Erythroblast (primary cell): Measurements from ENCODE around the gene TM9SF4.

Experiments used
- GATA1 ChIP-seq: IDR thresholded peaks from 2 replicates; pipeline ENCODE4 v1.6.1; 2011; ENCODE audit warnings: low read depth, mild to moderate bottlenecking, control low read depth, low read length, moderate library complexity
- POLR2A ChIP-seq: IDR thresholded peaks from 2 replicates; pipeline ENCODE4 v1.6.1; 2011; ENCODE audit warnings: mild to moderate bottlenecking, low read length

- TF ChIP-seq POLR2A (no peak), GATA1 (no peak)
Observed at GRCh38 chr20:32115211-32115767, 5.8 kb downstream of the TM9SF4 start.
